NCI-H1436 (cell line): ENCODE results near the gene ARL6IP1.
"Not testable (repeated sequence)": the region's sequence is repeated elsewhere in the genome, so short reads cannot be mapped to it uniquely, and the experiment has no call there.

Experiments used
- DNase-seq: peaks from one replicate; lab custom pipeline; 2025; lab: John Stamatoyannopoulos, UW

The ARL6IP1 gene

GRCh38 chr16:18759598-18760520 is 41.5 kb downstream of the ARL6IP1 start:
- DNase-seq = peak; percentile 38

GRCh38 chr16:18757960-18758660 is 43.2 kb downstream of the ARL6IP1 start:
- not testable (repeated sequence) for DNase-seq

- DNase-seq = not testable (repeated sequence)
Measured at GRCh38 chr16:18756639-18757038, 44.7 kb downstream of the ARL6IP1 start.

GRCh38 chr16:18742870-18743269 is 58.5 kb downstream of the ARL6IP1 start:
- DNase-seq = not testable (repeated sequence)
